ENCODE results near the gene CCSER2. TPM values are rescaled to one million over a fixed set of nuclear protein-coding genes. Genes with fewer than 3 reads are reported as not detected.
"Not testable (repeated sequence)": the region's sequence is repeated elsewhere in the genome, so short reads cannot be mapped to it uniquely, and the experiment has no call there.

CCSER2 gene
- polyA plus RNA-seq, 1 of the 3 experiments (the other 2 are of a cell fraction): 8.5 TPM

DNA sequence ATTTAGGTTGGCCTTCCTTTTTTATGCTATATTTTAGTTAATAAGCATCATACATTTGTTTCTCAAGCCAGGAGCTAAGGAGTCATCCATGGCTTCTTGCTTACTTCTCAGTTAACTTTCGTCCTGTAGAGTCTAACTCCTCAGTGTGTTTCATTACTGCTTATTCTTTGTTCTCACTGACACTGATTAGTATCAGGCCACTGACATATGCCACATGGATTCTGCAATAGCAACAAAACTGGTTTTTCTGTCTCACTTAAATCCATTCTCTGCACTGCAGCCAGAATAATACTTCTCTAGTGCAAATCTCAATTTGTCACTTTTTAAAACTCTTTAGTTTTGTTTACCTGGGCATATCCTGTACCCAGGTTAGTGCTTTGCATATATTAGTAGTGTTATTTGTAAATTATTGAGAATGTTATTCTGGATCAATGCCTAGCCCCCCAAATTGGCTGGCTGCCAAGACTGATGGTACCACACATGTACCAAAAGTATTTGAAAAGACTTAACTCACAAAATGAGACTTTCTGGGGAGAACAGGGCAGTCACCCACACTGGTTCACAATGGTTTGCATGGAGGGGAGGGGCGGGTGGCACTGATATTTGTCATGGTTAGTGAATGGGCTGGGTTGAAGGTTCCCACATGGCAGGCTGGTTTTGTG is 79.1 kb downstream of the CCSER2 start:
- Histone ChIP-seq H2AFZ (ENCODE audit: low read depth) (no peak overlapping the region), H3K4me2 (no peak overlapping the region), H3K79me2 (ENCODE audit: insufficient read depth) (peaks cover 52% of the 10 kb centered on the region), H3K4me3 (ENCODE audit: low read depth in 2 of 2, low read length in 1 of 2) (no peak overlapping the region), H3K9me3 (0 out of 2 replicates have a peak, but pooled peaks cover 6% of the 10 kb centered on the region), H3K9ac (no peak overlapping the region), H3K4me1 (ENCODE audit: control insufficient read depth in 1 of 2, insufficient read depth in 2 of 2, low read depth in 1 of 2, low read length in 1 of 2) (peaks cover 0 to 5% of the 10 kb centered on the region in 2 experiments; a peak in 2 of 4 replicates), H3F3A (replicated peaks; ENCODE audit: insufficient read depth) (no peaks in the 10 kb centered on the region), H4K20me1 (ENCODE audit: insufficient read depth) (no peaks in the 10 kb centered on the region), H3K36me3 (replicated peaks in 1 of 2; ENCODE audit: control insufficient read depth in 1 of 2, insufficient read depth in 2 of 2, low read length in 1 of 2) (peaks cover 0 to 8% of the 10 kb centered on the region in 2 experiments), H3K27me3 (ENCODE audit: insufficient read depth) (no peaks in the 10 kb centered on the region), H3K27ac (ENCODE audit: low read depth in 2 of 2, low read length in 1 of 2) (peak overlapping the region in 1 of 2 experiments; percentile 53; a peak in 2 of 4 replicates), H3K9me2 (no peaks in the 10 kb centered on the region)
- CTCF ChIA-PET: interaction anchor here (0.8 kb wide), 1 partner anchor 130 kb away, joined by 3 read pairs; no protein-coding TSS in a partner anchor
- WGBS (ENCODE audit: low lambda C conversion rate): 84% methylated on average over 2 of the region's 2 CpGs
- POLR2A ChIA-PET: no interaction called here
- TF ChIP-seq GATA2 (CRISPR knock-in tag; IDR thresholded peaks at IDR 0.05) (peak; percentile 48; the same call in 1 of the 2 replicates), NFIC (IDR thresholded peaks at IDR 0.05; ENCODE audit: borderline replicate concordance) (peak; percentile 29; the same call in 1 of the 2 replicates), MXI1 (IDR thresholded peaks at IDR 0.05; ENCODE audit: low read depth, low read length) (peak; percentile 65; the same call in 1 of the 2 replicates), POLR2AphosphoS5 (IDR thresholded peaks at IDR 0.05; ENCODE audit: low read depth, low read length) (no peak)
- DNase-seq: peak; percentile 16

DNA sequence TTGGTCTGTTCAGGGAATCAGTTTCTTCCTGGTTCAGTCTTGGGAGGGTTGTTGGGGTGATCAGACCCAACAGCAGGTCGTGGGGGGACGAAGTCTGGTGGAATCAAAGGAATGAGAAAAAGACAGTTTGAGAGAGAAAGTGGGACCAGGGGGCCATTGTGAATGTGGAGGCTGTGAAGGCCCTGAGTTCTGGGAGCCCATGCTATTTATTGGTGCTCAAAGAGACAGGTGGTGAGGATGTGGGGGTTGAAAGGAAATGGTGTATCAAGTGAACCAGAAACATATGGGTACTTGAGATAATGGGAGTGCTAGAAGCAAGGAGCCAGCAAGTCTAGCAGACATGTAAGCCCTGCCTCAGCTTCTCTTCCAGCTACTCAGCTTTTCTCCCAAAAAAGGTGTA is 84.1 kb downstream of the CCSER2 start:
- no peaks in the 10 kb centered on the region for H3F3A ChIP-seq (replicated peaks; ENCODE audit: insufficient read depth)
- H2AFZ ChIP-seq (ENCODE audit: low read depth): no peak overlapping the region
- TF ChIP-seq GATA2 (CRISPR knock-in tag; IDR thresholded peaks at IDR 0.05) (no peak), RXRA (IDR thresholded peaks at IDR 0.05; ENCODE audit: borderline replicate concordance, low read depth) (no peak), SIN3A (IDR thresholded peaks at IDR 0.05; ENCODE audit: borderline replicate concordance, low read depth, low read length) (no peak), EZH2phosphoT487 (IDR thresholded peaks at IDR 0.05; ENCODE audit: borderline replicate concordance, low read depth) (no peak), JUND (IDR thresholded peaks at IDR 0.05) (no peak), GABPA (IDR thresholded peaks at IDR 0.05; ENCODE audit: low read depth) (no peak), RAD21 (IDR thresholded peaks at IDR 0.05; ENCODE audit: low read length) (no peak), TEAD4 (IDR thresholded peaks at IDR 0.05; ENCODE audit: borderline replicate concordance, insufficient read depth) (no peak), EP300 (IDR thresholded peaks at IDR 0.05; ENCODE audit: borderline replicate concordance in 1 of 2, low read depth in 1 of 2, low read length in 1 of 2) (no peak), RFX5 (IDR thresholded peaks at IDR 0.05; ENCODE audit: low read length) (no peak)
- TF ChIP-seq, protein P1, sequence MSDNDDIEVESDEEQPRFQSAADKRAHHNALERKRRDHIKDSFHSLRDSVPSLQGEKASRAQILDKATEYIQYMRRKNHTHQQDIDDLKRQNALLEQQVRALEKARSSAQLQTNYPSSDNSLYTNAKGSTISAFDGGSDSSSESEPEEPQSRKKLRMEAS (IDR thresholded peaks at IDR 0.05; ENCODE audit: low read depth): no peak
- peaks cover 6% of the 10 kb centered on the region; the same call in 1 of the 2 replicates for H3K9me3 ChIP-seq
- no peak overlapping the region for H3K4me3 ChIP-seq (ENCODE audit: low read depth in 2 of 2, low read length in 1 of 2)
- H3K9me2 ChIP-seq: no peaks in the 10 kb centered on the region
- ChIA-PET CTCF (interaction anchor here (1.0 kb wide), 1 partner anchor 38 kb away, joined by 3 read pairs; no protein-coding TSS in a partner anchor), POLR2A (no interaction called here)
- 61% methylated on average over 2 of the region's 2 CpGs for WGBS (ENCODE audit: low lambda C conversion rate)
- H3K27ac ChIP-seq (ENCODE audit: low read depth in 2 of 2, low read length in 1 of 2): no peak overlapping the region
- peaks cover 81% of the 10 kb centered on the region for H3K79me2 ChIP-seq (ENCODE audit: insufficient read depth)
- H3K36me3 ChIP-seq (replicated peaks in 1 of 2; ENCODE audit: control insufficient read depth in 1 of 2, insufficient read depth in 2 of 2, low read length in 1 of 2): peaks cover 0 to 19% of the 10 kb centered on the region in 2 experiments
- no peak for DNase-seq
- H3K27me3 ChIP-seq (ENCODE audit: insufficient read depth): no peaks in the 10 kb centered on the region
- H3K9ac ChIP-seq: no peak overlapping the region
- H3K4me1 ChIP-seq (ENCODE audit: control insufficient read depth in 1 of 2, insufficient read depth in 2 of 2, low read depth in 1 of 2, low read length in 1 of 2): peaks cover 0 to 4% of the 10 kb centered on the region in 2 experiments; a peak in 2 of 4 replicates
- no peak overlapping the region for H3K4me2 ChIP-seq
- H4K20me1 ChIP-seq (ENCODE audit: insufficient read depth): no peaks in the 10 kb centered on the region

DNA sequence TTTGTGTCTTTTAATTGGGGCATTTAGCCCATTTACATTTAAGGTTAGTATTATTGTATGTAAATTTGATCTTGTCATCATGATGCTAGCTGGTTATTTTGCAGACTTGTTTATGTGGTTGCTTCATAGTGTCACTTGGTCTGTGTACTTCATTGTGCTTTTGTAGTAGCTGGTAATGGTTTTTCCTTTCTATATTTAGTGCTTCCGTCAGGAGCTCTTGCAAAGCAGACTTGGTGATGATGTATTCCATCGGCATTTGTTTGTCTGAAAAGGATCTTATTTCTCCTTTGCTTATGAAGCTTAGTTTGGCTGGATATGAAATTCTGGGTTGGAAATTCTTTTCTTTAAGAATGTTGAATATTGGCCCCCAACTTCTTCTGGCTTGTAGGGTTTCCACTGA is 85.7 kb downstream of the CCSER2 start:
- DNase-seq; H3K27ac ChIP-seq (ENCODE audit: low read depth in 2 of 2, low read length in 1 of 2); H3F3A ChIP-seq (replicated peaks; ENCODE audit: insufficient read depth); POLR2A ChIA-PET; H2AFZ ChIP-seq (ENCODE audit: low read depth); H3K4me3 ChIP-seq (ENCODE audit: low read depth in 2 of 2, low read length in 1 of 2); H3K27me3 ChIP-seq (ENCODE audit: insufficient read depth); H3K9ac ChIP-seq; H3K4me1 ChIP-seq (ENCODE audit: control insufficient read depth in 1 of 2, insufficient read depth in 2 of 2, low read depth in 1 of 2, low read length in 1 of 2); H3K9me3 ChIP-seq; H3K9me2 ChIP-seq; H4K20me1 ChIP-seq (ENCODE audit: insufficient read depth); H3K4me2 ChIP-seq: not testable (repeated sequence)
- WGBS (ENCODE audit: low lambda C conversion rate): 92% methylated on average over 2 of the region's 2 CpGs
- CTCF ChIA-PET: interaction anchor here (1.1 to 1.4 kb wide), 2 partner anchors 16 to 123 kb away, joined by 4 read pairs; no protein-coding TSS in a partner anchor
- H3K79me2 ChIP-seq (ENCODE audit: insufficient read depth): peaks cover 82% of the 10 kb centered on the region
- peaks cover 0 to 25% of the 10 kb centered on the region in 2 experiments for H3K36me3 ChIP-seq (replicated peaks in 1 of 2; ENCODE audit: control insufficient read depth in 1 of 2, insufficient read depth in 2 of 2, low read length in 1 of 2)

Data from SK-N-SH (cell line).